SU-DHL-6 (cell line): Measurements from ENCODE around the gene GJA10.

Experiments used
- CTCF ChIP-seq: fragments of 200-600 bp; sonication (generic); IDR thresholded peaks from one replicate; pipeline ENCODE4 v1.5.1; 2017; ENCODE audit warnings: antibody characterized with exemption, mild to moderate bottlenecking, low read length, moderate library complexity; ENCODE audit not compliant: insufficient read depth, poor library complexity, severe bottlenecking
- EZH2phosphoT487 ChIP-seq: fragments of 200-600 bp; sonication (generic), shearing (Covaris generic); conservative IDR thresholded peaks from 2 replicates; pipeline ENCODE4 v1.6.1; 2018; ENCODE audit warnings: mild to moderate bottlenecking, antibody characterized with exemption, low read length, moderate library complexity, mixed read lengths

- TF ChIP-seq CTCF (no peak), EZH2phosphoT487 (no peak)
Measured at GRCh38 chr6:89924231-89924630, 30.0 kb downstream of the GJA10 start.
